ENCODE measurements around the gene CC2D1B.

The CC2D1B gene

DNA sequence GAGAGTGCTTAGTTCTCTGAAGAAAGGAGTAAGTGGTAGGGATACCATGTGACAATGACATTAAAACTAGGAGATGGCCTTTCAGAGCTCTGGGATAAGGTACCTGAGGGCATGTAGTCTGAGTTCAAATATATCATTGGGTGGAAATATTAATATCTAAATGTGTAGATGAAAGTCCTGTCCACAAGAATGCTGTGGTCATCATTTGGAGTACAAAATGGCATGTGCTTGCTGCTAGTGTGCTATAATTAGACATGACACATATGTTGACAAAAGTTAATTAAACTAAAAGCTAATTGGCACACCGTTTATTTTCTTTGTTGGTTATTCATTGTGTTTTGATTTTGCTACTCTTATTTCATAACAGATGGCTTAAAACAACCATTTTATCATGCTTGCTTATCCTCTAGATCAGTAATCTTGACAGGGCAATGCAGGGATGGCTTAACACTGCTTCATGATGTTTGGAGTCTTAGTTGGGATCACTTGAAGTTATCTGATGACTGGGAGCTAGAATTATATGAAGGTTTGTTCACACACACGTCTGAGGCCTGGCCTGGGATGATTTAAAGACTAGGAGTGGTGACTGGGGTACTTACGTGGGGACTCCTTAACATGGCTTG, 31.0 kb downstream of the CC2D1B start:
- TF ChIP-seq, protein P1, sequence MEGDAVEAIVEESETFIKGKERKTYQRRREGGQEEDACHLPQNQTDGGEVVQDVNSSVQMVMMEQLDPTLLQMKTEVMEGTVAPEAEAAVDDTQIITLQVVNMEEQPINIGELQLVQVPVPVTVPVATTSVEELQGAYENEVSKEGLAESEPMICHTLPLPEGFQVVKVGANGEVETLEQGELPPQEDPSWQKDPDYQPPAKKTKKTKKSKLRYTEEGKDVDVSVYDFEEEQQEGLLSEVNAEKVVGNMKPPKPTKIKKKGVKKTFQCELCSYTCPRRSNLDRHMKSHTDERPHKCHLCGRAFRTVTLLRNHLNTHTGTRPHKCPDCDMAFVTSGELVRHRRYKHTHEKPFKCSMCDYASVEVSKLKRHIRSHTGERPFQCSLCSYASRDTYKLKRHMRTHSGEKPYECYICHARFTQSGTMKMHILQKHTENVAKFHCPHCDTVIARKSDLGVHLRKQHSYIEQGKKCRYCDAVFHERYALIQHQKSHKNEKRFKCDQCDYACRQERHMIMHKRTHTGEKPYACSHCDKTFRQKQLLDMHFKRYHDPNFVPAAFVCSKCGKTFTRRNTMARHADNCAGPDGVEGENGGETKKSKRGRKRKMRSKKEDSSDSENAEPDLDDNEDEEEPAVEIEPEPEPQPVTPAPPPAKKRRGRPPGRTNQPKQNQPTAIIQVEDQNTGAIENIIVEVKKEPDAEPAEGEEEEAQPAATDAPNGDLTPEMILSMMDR (IDR thresholded peaks at IDR 0.05; ENCODE audit: low read depth, low read length): no peak

DNA sequence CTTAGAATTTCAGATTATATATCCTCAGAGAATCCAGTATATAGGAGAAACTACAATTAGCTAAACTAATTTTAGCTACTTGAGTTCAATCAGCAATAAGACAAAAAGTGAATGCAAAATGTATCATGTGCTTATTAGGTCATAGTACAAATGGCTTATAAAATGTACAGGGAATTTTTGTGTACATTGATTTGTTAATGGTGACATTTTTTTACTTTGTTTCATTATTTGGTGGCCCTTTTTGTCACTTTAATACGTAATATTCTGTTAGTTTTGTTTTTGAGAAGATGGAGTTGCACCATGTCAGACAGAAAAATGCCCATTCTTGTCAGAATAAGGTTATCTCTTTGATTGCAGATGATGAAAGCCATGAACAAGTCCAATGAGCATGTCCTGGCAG, 33.6 kb downstream of the CC2D1B start:
- TF ChIP-seq, protein P1 (IDR thresholded peaks at IDR 0.05; ENCODE audit: low read depth, low read length): no peak
- no peak overlapping the region for H3K4me3 ChIP-seq (ENCODE audit: low read depth, low read length)

More for the DNA sequence above, 31.0 kb downstream of the CC2D1B start:
- H3K4me3 ChIP-seq (ENCODE audit: low read depth, low read length): no peak overlapping the region

DNA sequence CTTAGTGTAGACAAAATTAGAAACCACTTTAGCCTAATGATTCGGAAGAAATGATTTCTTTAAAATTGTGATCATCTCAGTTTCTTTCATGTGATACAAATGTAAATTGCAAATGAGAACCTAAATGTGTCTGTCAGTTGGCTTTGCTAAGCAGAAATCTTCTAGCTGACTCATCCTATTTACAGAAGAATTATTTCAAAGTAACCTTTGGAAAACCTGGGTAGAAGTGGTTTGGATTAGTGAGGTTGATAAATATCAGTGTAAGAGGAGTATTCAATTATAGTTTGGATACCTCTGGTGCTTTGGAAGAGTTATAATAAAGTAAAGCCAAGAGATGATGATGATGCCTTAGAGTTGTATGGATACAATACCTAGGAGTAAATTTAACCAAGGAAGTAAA, 37.4 kb downstream of the CC2D1B start:
- no peak overlapping the region for H3K4me3 ChIP-seq (ENCODE audit: low read depth, low read length)
- TF ChIP-seq, protein P1 (IDR thresholded peaks at IDR 0.05; ENCODE audit: low read depth, low read length): no peak

DNA sequence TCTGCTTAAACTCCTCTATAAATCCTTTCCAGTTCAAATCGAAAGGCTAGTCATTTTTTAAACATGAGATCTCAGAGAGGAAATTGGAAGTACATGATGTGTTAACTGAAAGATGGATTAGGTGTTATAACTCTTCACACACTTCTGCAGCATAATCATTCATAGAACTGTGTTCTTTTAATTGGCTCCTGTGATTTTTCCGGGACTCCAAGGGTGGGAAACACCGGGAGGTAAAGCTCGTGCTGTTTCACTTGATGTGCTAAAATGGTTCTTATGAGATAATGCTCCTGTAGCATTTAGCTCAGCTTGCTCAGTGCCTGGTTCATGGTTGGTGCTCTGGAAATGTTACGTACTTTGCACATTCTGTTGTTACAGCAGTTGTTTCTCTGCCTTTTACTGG, 40.2 kb downstream of the CC2D1B start:
- TF ChIP-seq, protein P1 (IDR thresholded peaks at IDR 0.05; ENCODE audit: low read depth, low read length): no peak
- H3K4me3 ChIP-seq (ENCODE audit: low read depth, low read length): no peak overlapping the region

DNA sequence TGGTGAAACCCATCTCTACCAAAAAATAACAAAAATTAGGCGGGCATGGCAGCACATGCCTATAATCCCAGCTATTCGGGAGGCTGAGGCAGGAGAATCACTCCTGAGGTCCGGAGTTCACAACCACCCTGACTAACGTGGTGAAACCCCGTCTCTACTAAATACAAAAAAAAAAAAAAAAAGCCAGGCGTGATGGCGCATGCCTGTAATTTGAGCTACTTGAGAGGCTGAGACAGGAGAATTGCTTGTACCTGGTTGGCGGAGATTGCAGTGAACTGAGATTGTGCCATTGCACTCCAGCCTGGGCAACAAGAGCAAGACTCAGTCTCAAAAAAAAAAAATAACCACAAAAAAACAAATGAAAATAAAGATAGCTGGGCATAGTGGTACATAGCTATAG, 42.3 kb downstream of the CC2D1B start:
- H3K4me3 ChIP-seq (ENCODE audit: low read depth, low read length): no peak overlapping the region
- TF ChIP-seq, protein P1 (IDR thresholded peaks at IDR 0.05; ENCODE audit: low read depth, low read length): no peak

DNA sequence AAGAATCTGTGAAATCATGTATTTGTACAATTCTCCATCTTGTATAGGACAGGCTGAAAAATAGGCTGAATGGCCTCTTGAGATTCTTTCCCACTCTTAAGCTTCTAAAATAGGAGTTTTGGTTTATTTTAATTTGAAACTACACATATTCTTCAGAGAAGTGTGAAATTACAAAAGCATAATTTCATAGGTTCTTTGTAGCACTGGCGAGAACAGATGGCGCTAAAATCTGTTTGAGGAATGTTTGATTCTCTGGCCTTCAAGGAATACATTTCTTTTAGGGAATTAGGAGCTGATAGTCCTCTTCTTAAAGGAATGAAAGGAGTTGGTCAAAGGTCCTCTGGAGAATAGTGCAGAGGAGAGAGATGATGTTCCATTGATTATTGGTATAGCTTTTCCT, 44.9 kb downstream of the CC2D1B start:
- H3K4me3 ChIP-seq (ENCODE audit: low read depth, low read length): no peak overlapping the region
- TF ChIP-seq, protein P1 (IDR thresholded peaks at IDR 0.05; ENCODE audit: low read depth, low read length): no peak

DNA sequence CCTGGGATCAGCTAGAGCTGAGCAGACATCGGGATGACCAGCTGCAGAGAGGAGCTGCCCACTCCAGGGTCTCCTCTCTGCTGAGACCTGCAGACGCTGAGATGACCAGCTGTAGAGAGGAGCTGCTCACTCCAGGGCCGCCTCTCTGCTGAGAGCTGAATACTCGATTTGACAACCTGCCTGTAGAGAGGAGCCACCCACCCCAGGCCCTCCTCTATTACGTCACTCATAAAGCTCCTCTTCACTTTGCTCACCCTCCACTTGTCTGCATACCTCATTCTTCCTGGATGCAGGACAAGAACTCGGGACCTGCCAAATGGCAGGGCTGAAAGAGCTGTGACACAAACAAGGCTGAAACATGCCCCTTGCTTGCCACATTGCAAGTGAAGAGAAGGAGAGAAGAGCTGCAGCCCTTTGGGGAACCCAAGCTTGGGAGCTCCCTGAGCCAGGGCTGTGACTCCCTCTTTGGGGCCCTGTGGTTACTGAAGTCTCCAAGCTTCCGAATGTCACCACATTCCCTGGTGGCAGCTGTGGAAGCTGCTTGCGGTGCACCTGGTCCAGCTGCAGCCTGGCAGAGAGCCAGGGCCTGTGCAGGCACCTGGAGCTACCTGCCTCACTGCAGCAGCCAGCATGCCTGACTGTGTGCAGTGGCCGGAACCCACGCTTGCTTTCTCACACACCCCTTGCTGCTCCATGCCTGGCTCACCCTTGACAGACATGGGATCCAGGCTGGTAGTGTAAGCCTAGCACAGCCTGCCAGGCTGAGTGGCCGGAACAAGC, 59.6 kb downstream of the CC2D1B start:
- no peak overlapping the region for H3K4me3 ChIP-seq (ENCODE audit: low read depth, low read length)
- TF ChIP-seq, protein P1 (IDR thresholded peaks at IDR 0.05; ENCODE audit: low read depth, low read length): no peak

Data from WI38 (cell line).